Epithelial cell of esophagus (primary cell): Measurements from ENCODE around the gene NPTX2.

ENCODE experiments used
- DNase-seq: peaks from one replicate; pipeline ENCODE4 v3.0.0; 2010; ENCODE audit warnings: low read depth
- H3K4me3 ChIP-seq: 2 replicates; pipeline ENCODE4 v1.5.1; 2011; ENCODE audit warnings: mild to moderate bottlenecking, low read length, control low read depth
- CTCF ChIP-seq: IDR thresholded peaks from 2 replicates; pipeline ENCODE4 v1.5.1; 2011; ENCODE audit warnings: low read depth, mild to moderate bottlenecking, low read length, control low read depth, inconsistent platforms; ENCODE audit not compliant: insufficient read depth; ENCODE audit errors: missing control alignments

Gene NPTX2

GRCh38 chr7:98678215-98678614, 61.1 kb downstream of the NPTX2 start:
- DNase-seq: no peak
- no peak for TF ChIP-seq CTCF
- no peak overlapping the region for H3K4me3 ChIP-seq
